HepG2 (cell line): Measurements from ENCODE around the gene ARPC1B. TPM values are rescaled to one million over a fixed set of nuclear protein-coding genes. Genes with fewer than 3 reads are reported as not detected.

Experiments used
- HBP1 ChIP-seq: IDR thresholded peaks from 2 replicates; pipeline ENCODE4 v1.6.1; 2016; ENCODE audit warnings: low read depth, control low read depth
- HMGA1 ChIP-seq: sonication (generic); formaldehyde crosslinking; conservative IDR thresholded peaks from 2 replicates; pipeline ENCODE4 v1.4.0; 2020; ENCODE audit warnings: missing genetic modification reagents
- ISX ChIP-seq: sonication (generic); formaldehyde crosslinking; conservative IDR thresholded peaks from 2 replicates; pipeline ENCODE4 v1.5.0; 2020; ENCODE audit warnings: missing genetic modification reagents
- MTA1 ChIP-seq: sonication (generic); formaldehyde crosslinking; IDR thresholded peaks from 2 replicates; pipeline ENCODE4 v1.4.0; 2020; ENCODE audit warnings: missing genetic modification reagents, mild to moderate bottlenecking, borderline replicate concordance
- SNRNP70 ChIP-seq: fragments of 200-400 bp; formaldehyde crosslinking; IDR thresholded peaks from 2 replicates; pipeline ENCODE4 v1.6.1; 2017; ENCODE audit warnings: mild to moderate bottlenecking, low read depth, low read length, moderate library complexity
- TRIM24 ChIP-seq: sonication (generic); formaldehyde crosslinking; IDR thresholded peaks from 2 replicates; pipeline ENCODE4 v1.8.0; 2022; ENCODE audit warnings: mild to moderate bottlenecking, missing genetic modification reagents
- ZFX ChIP-seq: sonication (generic); formaldehyde crosslinking; IDR thresholded peaks from 2 replicates; pipeline ENCODE4 v1.4.0; 2020; ENCODE audit warnings: mild to moderate bottlenecking, low read depth, missing genetic modification reagents, moderate library complexity
- ZKSCAN1 ChIP-seq: fragments of 150-350 bp; IDR thresholded peaks from 2 replicates; pipeline ENCODE4 v1.6.1; 2014; ENCODE audit warnings: low read length
- ZNF12 ChIP-seq: sonication (generic); formaldehyde crosslinking; IDR thresholded peaks from 2 replicates; pipeline ENCODE4 v1.5.0; 2020; ENCODE audit warnings: missing genetic modification reagents
- ZNF207 ChIP-seq: fragments of 450-650 bp; IDR thresholded peaks from 2 replicates; pipeline ENCODE4 v1.6.1; 2016; ENCODE audit warnings: antibody characterized with exemption, borderline replicate concordance
- ZNF30 ChIP-seq: sonication (generic); formaldehyde crosslinking; IDR thresholded peaks from 2 replicates; pipeline ENCODE4 v1.5.0; 2020; ENCODE audit warnings: mild to moderate bottlenecking, missing genetic modification reagents
- ZNF382 ChIP-seq: sonication (generic); formaldehyde crosslinking; IDR thresholded peaks from 2 replicates; pipeline ENCODE4 v1.5.0; 2020; ENCODE audit warnings: missing genetic modification reagents, mild to moderate bottlenecking, borderline replicate concordance
- ZNF451 ChIP-seq: sonication (generic); formaldehyde crosslinking; IDR thresholded peaks from 2 replicates; pipeline ENCODE4 v1.5.0; 2020; ENCODE audit warnings: mild to moderate bottlenecking, missing genetic modification reagents
- ZNF547 ChIP-seq: sonication (generic); formaldehyde crosslinking; IDR thresholded peaks from 2 replicates; pipeline ENCODE4 v1.5.1; 2020; ENCODE audit warnings: mild to moderate bottlenecking, missing genetic modification reagents
- ZNF841 ChIP-seq: sonication (generic); formaldehyde crosslinking; IDR thresholded peaks from 2 replicates; pipeline ENCODE4 v1.8.1; 2023; ENCODE audit warnings: missing genetic modification reagents, borderline replicate concordance
- ZSCAN21 ChIP-seq: sonication (generic); formaldehyde crosslinking; IDR thresholded peaks from 2 replicates; pipeline ENCODE4 v1.8.0; 2022; ENCODE audit warnings: mild to moderate bottlenecking, missing genetic modification reagents, moderate library complexity, borderline replicate concordance
- polyA plus RNA-seq, 8 experiments: library from polyadenylated mRNA; depleted of rRNA in 3 of 8; stranded (reverse) in 7 of 8; unstranded in 1 of 8; fragments of >200 nt; fragmentation: Illumina TruSeq in 4 of 8; extraction: Trizol in 4 of 8; gene quantifications; 2 replicates each; pipeline versions ENCODE4 v1.2.1 to v1.2.3, GENCODE V29; 2011 to 2016; ENCODE audit warnings: low read depth in 4 of 8, missing spikeins in 1 of 8, mixed read lengths in 1 of 8; ENCODE audit not compliant: insufficient read depth in 1 of 8
- total RNA-seq, 5 experiments: library from RNA; depleted of rRNA; stranded (reverse); fragments of >200 nt; fragmentation: Illumina TruSeq; extraction: Trizol; gene quantifications; 2 replicates each; pipeline ENCODE4 v1.2.3, GENCODE V29; 2016; ENCODE audit warnings: low read depth in 1 of 5
- TF ChIP-seq, protein P1 (sequence below): sonication (generic); formaldehyde crosslinking; IDR thresholded peaks from 2 replicates; pipeline ENCODE4 v1.8.0; 2023; ENCODE audit warnings: mild to moderate bottlenecking, missing genetic modification reagents
- TF ChIP-seq, protein P2 (sequence below): sonication (generic); formaldehyde crosslinking; IDR thresholded peaks from 2 replicates; pipeline ENCODE4 v1.4.0; 2020; ENCODE audit warnings: mild to moderate bottlenecking, missing genetic modification reagents
- TF ChIP-seq, protein P3 (sequence below): sonication (generic); formaldehyde crosslinking; IDR thresholded peaks from 2 replicates; pipeline ENCODE4 v1.4.0; 2020; ENCODE audit warnings: mild to moderate bottlenecking, missing genetic modification reagents
- TF ChIP-seq, protein P4 (sequence below): sonication (generic); formaldehyde crosslinking; conservative IDR thresholded peaks from 2 replicates; pipeline ENCODE4 v1.4.0; 2020; ENCODE audit warnings: missing genetic modification reagents

Gene ARPC1B
- total and polyA plus RNA-seq, 2 of the 13 experiments (the other 11 are each of a cell fraction or from before 2014, with no cell fraction given): 72.9 to 89.1 TPM

- no peak for TF ChIP-seq ZNF207
- TF ChIP-seq, protein P1, sequence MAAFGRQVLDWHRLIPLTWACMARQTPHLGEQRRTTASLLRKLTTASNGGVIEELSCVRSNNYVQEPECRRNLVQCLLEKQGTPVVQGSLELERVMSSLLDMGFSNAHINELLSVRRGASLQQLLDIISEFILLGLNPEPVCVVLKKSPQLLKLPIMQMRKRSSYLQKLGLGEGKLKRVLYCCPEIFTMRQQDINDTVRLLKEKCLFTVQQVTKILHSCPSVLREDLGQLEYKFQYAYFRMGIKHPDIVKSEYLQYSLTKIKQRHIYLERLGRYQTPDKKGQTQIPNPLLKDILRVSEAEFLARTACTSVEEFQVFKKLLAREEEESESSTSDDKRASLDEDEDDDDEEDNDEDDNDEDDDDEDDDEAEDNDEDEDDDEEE (CRISPR knock-in tag): no peak
- TF ChIP-seq, protein P2, sequence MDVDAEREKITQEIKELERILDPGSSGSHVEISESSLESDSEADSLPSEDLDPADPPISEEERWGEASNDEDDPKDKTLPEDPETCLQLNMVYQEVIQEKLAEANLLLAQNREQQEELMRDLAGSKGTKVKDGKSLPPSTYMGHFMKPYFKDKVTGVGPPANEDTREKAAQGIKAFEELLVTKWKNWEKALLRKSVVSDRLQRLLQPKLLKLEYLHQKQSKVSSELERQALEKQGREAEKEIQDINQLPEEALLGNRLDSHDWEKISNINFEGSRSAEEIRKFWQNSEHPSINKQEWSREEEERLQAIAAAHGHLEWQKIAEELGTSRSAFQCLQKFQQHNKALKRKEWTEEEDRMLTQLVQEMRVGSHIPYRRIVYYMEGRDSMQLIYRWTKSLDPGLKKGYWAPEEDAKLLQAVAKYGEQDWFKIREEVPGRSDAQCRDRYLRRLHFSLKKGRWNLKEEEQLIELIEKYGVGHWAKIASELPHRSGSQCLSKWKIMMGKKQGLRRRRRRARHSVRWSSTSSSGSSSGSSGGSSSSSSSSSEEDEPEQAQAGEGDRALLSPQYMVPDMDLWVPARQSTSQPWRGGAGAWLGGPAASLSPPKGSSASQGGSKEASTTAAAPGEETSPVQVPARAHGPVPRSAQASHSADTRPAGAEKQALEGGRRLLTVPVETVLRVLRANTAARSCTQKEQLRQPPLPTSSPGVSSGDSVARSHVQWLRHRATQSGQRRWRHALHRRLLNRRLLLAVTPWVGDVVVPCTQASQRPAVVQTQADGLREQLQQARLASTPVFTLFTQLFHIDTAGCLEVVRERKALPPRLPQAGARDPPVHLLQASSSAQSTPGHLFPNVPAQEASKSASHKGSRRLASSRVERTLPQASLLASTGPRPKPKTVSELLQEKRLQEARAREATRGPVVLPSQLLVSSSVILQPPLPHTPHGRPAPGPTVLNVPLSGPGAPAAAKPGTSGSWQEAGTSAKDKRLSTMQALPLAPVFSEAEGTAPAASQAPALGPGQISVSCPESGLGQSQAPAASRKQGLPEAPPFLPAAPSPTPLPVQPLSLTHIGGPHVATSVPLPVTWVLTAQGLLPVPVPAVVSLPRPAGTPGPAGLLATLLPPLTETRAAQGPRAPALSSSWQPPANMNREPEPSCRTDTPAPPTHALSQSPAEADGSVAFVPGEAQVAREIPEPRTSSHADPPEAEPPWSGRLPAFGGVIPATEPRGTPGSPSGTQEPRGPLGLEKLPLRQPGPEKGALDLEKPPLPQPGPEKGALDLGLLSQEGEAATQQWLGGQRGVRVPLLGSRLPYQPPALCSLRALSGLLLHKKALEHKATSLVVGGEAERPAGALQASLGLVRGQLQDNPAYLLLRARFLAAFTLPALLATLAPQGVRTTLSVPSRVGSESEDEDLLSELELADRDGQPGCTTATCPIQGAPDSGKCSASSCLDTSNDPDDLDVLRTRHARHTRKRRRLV (CRISPR knock-in tag): no peak
- TF ChIP-seq ZSCAN21 (CRISPR knock-in tag): no peak
- 0 out of 2 replicates have a peak, but pooled peaks have one; percentile 9 for TF ChIP-seq ZNF451 (CRISPR knock-in tag)
- no peak for TF ChIP-seq ZNF30 (CRISPR knock-in tag)
- no peak for TF ChIP-seq SNRNP70
- TF ChIP-seq ZKSCAN1: no peak
- no peak; the same call in 1 of the 2 replicates for TF ChIP-seq HBP1
- TF ChIP-seq, protein P3, sequence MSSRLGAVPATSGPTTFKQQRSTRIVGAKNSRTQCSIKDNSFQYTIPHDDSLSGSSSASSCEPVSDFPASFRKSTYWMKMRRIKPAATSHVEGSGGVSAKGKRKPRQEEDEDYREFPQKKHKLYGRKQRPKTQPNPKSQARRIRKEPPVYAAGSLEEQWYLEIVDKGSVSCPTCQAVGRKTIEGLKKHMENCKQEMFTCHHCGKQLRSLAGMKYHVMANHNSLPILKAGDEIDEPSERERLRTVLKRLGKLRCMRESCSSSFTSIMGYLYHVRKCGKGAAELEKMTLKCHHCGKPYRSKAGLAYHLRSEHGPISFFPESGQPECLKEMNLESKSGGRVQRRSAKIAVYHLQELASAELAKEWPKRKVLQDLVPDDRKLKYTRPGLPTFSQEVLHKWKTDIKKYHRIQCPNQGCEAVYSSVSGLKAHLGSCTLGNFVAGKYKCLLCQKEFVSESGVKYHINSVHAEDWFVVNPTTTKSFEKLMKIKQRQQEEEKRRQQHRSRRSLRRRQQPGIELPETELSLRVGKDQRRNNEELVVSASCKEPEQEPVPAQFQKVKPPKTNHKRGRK (CRISPR knock-in tag): no peak
- no peak for TF ChIP-seq HMGA1 (CRISPR knock-in tag)
- peak; percentile 25; the same call in 1 of the 2 replicates for TF ChIP-seq ZNF12 (CRISPR knock-in tag)
- no peak for TF ChIP-seq ZFX (CRISPR knock-in tag)
- no peak for TF ChIP-seq ZNF382 (CRISPR knock-in tag)
- no peak for TF ChIP-seq TRIM24 (CRISPR knock-in tag)
- TF ChIP-seq, protein P4, sequence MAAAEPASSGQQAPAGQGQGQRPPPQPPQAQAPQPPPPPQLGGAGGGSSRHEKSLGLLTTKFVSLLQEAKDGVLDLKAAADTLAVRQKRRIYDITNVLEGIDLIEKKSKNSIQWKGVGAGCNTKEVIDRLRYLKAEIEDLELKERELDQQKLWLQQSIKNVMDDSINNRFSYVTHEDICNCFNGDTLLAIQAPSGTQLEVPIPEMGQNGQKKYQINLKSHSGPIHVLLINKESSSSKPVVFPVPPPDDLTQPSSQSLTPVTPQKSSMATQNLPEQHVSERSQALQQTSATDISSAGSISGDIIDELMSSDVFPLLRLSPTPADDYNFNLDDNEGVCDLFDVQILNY (CRISPR knock-in tag): no peak
- TF ChIP-seq MTA1 (CRISPR knock-in tag): 0 out of 2 replicates have a peak, but pooled peaks have one; percentile 75
- no peak for TF ChIP-seq ZNF547 (CRISPR knock-in tag)
- no peak for TF ChIP-seq ZNF841 (CRISPR knock-in tag)
- TF ChIP-seq ISX: no peak
These were observed 2.0 kb upstream of the ARPC1B start (continued) for GRCh38 chr7:99372275-99373090.
